AG04450 (cell line): ENCODE measurements around the gene ZKSCAN3. TPM values are rescaled to one million over a fixed set of nuclear protein-coding genes. Genes with fewer than 3 reads are reported as not detected.

Experiments
- CTCF ChIA-PET: fragments of 300-600, 350-600 bp; formaldehyde crosslinking; extraction: SDS; loops from one replicate; lab custom pipeline; 2022; ENCODE audit warnings: antibody characterized with exemption, inconsistent platforms; lab: Charles Lee
- POLR2A ChIA-PET: fragments of 350-600 bp; formaldehyde crosslinking; extraction: SDS; loops from one replicate; lab custom pipeline; 2021; ENCODE audit warnings: antibody characterized with exemption, inconsistent platforms; lab: Yijun Ruan, JAX
- DNase-seq: peaks from one replicate; pipeline ENCODE4 v3.0.0-alpha.2; 2011; ENCODE audit warnings: low read depth, low spot score
- H3K27ac ChIP-seq: one replicate; pipeline ENCODE4 v1.5.1; 2012; ENCODE audit warnings: low read depth, low read length, control low read depth
- H3K27me3 ChIP-seq: one replicate; pipeline ENCODE4 v1.6.0; 2012; ENCODE audit warnings: low read length; ENCODE audit not compliant: control insufficient read depth, insufficient read depth
- H3K4me3 ChIP-seq: 2 replicates; pipeline ENCODE4 v1.5.1; 2011; ENCODE audit warnings: mild to moderate bottlenecking, low read depth, low read length, control low read depth
- H3K9me3 ChIP-seq: 2 replicates; pipeline ENCODE4 v1.5.1; 2012; ENCODE audit warnings: low read length; ENCODE audit not compliant: control insufficient read depth, insufficient read depth
- CTCF ChIP-seq: IDR thresholded peaks from 2 replicates; pipeline ENCODE4 v1.5.1; 2011; ENCODE audit warnings: low read depth, low read length, control low read depth, inconsistent platforms
- polyA plus RNA-seq: library from polyadenylated mRNA; depleted of rRNA; stranded (reverse); fragments of >200 nt; gene quantifications from 2 replicates; pipeline ENCODE4 v1.2.3, GENCODE V29; 2011

Gene ZKSCAN3
- polyA plus RNA-seq, 1 experiment, result 6.0 TPM

DNA sequence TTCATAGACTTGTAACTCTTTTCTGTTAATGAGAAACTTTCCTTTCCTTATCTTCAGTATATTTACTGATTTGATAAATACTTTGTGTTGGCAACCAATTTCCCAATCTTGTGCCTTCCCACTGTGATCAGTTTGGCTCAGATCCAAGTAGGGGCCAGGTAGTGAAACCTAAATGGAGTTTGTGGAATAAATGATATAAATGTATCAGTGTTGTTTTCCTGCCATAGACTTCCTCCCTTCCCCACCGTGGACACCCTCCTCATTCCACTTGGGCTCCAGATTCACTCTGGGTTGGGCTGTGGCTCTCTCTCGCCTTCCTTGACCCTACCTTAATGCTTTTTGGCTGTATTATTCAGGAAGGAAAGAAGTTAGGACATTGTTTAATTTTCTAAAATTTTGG, 1.3 kb downstream of the ZKSCAN3 start:
- ChIA-PET CTCF (interaction anchor here (1.1 kb wide), 1 partner anchor 13 kb away, joined by 3 read pairs; no protein-coding TSS in a partner anchor), POLR2A (interaction anchor here (1.8 kb wide), 1 partner anchor 70 kb away, joined by 8 read pairs; the partner anchor contains the start of gene PGBD1)
- TF ChIP-seq CTCF, result no peak
- no peak overlapping the region; the same call in 1 of the 2 replicates for H3K4me3 ChIP-seq
- DNase-seq, result no peak
- peaks cover 3% of the 10 kb centered on the region; the same call in 1 of the 2 replicates for H3K9me3 ChIP-seq
- peaks cover 4% of the 10 kb centered on the region for H3K27me3 ChIP-seq
- no peak overlapping the region for H3K27ac ChIP-seq

- Histone ChIP-seq H3K27me3 (peaks cover 1% of the 10 kb centered on the region), H3K27ac (no peak overlapping the region), H3K9me3 (peaks cover 3% of the 10 kb centered on the region; the same call in 1 of the 2 replicates), H3K4me3 (no peak overlapping the region)
- TF ChIP-seq CTCF, result no peak
- DNase-seq, result no peak
- POLR2A ChIA-PET, result no interaction called here
- CTCF ChIA-PET, result interaction anchor here (0.6 kb wide), 1 partner anchor 220 kb away, joined by 3 read pairs; no protein-coding TSS in a partner anchor
These were observed 1.8 kb downstream of the ZKSCAN3 start for GRCh38 chr6:28351493-28351925.

DNA sequence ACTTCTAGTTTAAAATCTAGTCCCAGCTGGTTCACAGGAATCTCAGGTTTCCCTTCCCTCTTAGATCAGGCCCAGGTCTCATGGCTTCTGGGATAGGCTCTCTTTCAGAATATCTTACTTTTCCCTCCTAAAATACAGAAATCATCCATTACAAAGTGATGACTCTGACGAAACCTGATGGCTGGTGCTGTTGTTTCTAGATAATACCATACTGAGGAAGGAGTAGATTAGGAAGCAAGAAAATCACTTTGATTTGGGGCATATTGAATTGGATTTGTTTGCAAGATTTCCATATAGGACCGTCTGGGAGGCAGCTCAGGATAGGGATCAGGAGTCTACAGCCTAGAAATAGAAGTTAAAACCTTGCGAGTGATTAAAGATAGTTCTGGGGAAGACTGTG, 3.6 kb downstream of the ZKSCAN3 start:
- TF ChIP-seq CTCF, result no peak
- Histone ChIP-seq H3K27ac (no peak overlapping the region), H3K9me3 (peaks cover 3% of the 10 kb centered on the region; the same call in 1 of the 2 replicates), H3K4me3 (no peak overlapping the region), H3K27me3 (no peaks in the 10 kb centered on the region)
- DNase-seq, result no peak
- ChIA-PET POLR2A (no interaction called here), CTCF (interaction anchor here (0.9 to 1.3 kb wide), 2 partner anchors 33 to 212 kb away, joined by 5 to 6 read pairs; partner anchors contain the start of gene ZKSCAN8)

- H3K4me3 ChIP-seq, result no peak overlapping the region
- no peak for TF ChIP-seq CTCF
- peaks cover 3% of the 10 kb centered on the region; the same call in 1 of the 2 replicates for H3K9me3 ChIP-seq
- H3K27ac ChIP-seq, result peak overlapping the region; percentile 47
- ChIA-PET CTCF (interaction anchor here (0.5 to 2.9 kb wide), 4 partner anchors 8 to 101 kb away, joined by 3 to 13 read pairs (median 8); partner anchors contain the start of gene ZKSCAN4), POLR2A (no interaction called here)
- H3K27me3 ChIP-seq, result no peaks in the 10 kb centered on the region
- DNase-seq, result no peak
These were observed 4.4 kb downstream of the ZKSCAN3 start for GRCh38 chr6:28353981-28354676.
